ENCODE data around the gene IL17RB. TPM values are rescaled to one million over a fixed set of nuclear protein-coding genes. Genes with fewer than 3 reads are reported as not detected.

Gene IL17RB
- polyA plus RNA-seq, 2 of the 4 experiments (the other 2 are of a cell fraction): 1.9 to 2.2 TPM

DNA sequence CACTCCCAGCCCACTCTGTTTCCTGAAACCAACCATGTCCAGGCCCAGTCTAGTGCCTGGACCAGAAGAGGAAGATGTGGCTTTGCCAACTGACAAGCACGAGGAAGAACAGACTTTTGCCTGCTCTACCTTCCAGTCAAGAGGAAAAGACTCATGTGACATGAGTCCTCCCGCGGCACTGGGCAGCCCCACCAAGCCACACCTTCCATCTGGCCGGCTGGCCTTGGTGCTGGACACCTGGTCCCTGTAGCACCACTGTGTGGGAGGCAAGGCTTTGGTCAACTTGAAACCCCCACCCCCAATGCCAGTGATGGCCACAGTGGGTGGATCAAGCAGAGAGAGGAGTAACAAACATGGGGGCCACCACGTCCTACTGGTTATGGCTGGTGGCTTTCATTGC lies 12.7 kb upstream of the IL17RB start:
- no peak overlapping the region for H3K27ac ChIP-seq
- ATAC-seq (no peak), FAIRE-seq (no peak), DNase-seq (ENCODE audit: low read depth in 1 of 2, low spot score in 1 of 2) (no peak)
- TF ChIP-seq TP53 (CRISPR knock-in tag; IDR thresholded peaks at IDR 0.05) (no peak), CHD2 (IDR thresholded peaks at IDR 0.05; ENCODE audit: low read length, partially characterized antibody) (no peak), TFCP2L1 (CRISPR knock-in tag; IDR thresholded peaks at IDR 0.05) (no peak), PHF8 (IDR thresholded peaks at IDR 0.05; ENCODE audit: borderline replicate concordance, low read depth) (no peak), BHLHE40 (IDR thresholded peaks at IDR 0.05; ENCODE audit: low read depth, low read length) (no peak), POLR2AphosphoS2 (conservative IDR thresholded peaks at IDR 0.05; ENCODE audit: low read length) (no peak), MAZ (IDR thresholded peaks at IDR 0.05; ENCODE audit: borderline replicate concordance, low read depth, low read length) (no peak)
- TF ChIP-seq, protein P1, sequence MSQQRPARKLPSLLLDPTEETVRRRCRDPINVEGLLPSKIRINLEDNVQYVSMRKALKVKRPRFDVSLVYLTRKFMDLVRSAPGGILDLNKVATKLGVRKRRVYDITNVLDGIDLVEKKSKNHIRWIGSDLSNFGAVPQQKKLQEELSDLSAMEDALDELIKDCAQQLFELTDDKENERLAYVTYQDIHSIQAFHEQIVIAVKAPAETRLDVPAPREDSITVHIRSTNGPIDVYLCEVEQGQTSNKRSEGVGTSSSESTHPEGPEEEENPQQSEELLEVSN (IDR thresholded peaks at IDR 0.05; ENCODE audit: borderline replicate concordance, low read depth): no peak
- TF ChIP-seq, protein P2, sequence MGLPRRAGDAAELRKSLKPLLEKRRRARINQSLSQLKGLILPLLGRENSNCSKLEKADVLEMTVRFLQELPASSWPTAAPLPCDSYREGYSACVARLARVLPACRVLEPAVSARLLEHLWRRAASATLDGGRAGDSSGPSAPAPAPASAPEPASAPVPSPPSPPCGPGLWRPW (IDR thresholded peaks at IDR 0.05): no peak
- TF ChIP-seq, protein P3, sequence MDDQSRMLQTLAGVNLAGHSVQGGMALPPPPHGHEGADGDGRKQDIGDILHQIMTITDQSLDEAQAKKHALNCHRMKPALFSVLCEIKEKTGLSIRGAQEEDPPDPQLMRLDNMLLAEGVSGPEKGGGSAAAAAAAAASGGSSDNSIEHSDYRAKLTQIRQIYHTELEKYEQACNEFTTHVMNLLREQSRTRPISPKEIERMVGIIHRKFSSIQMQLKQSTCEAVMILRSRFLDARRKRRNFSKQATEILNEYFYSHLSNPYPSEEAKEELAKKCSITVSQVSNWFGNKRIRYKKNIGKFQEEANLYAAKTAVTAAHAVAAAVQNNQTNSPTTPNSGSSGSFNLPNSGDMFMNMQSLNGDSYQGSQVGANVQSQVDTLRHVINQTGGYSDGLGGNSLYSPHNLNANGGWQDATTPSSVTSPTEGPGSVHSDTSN (IDR thresholded peaks at IDR 0.05): no peak
- CTCF ChIA-PET: no interaction called here
- H3K4me3 ChIP-seq: no peak overlapping the region
- 92% methylated on average over 4 of the region's 5 CpGs for WGBS (ENCODE audit: missing lambda C conversion rate)
- POLR2A ChIA-PET: no interaction called here
- no peaks in the 10 kb centered on the region for H3K4me1 ChIP-seq
- no peaks in the 10 kb centered on the region for H3K9me3 ChIP-seq
- no peak overlapping the region for H3K4me2 ChIP-seq

DNA sequence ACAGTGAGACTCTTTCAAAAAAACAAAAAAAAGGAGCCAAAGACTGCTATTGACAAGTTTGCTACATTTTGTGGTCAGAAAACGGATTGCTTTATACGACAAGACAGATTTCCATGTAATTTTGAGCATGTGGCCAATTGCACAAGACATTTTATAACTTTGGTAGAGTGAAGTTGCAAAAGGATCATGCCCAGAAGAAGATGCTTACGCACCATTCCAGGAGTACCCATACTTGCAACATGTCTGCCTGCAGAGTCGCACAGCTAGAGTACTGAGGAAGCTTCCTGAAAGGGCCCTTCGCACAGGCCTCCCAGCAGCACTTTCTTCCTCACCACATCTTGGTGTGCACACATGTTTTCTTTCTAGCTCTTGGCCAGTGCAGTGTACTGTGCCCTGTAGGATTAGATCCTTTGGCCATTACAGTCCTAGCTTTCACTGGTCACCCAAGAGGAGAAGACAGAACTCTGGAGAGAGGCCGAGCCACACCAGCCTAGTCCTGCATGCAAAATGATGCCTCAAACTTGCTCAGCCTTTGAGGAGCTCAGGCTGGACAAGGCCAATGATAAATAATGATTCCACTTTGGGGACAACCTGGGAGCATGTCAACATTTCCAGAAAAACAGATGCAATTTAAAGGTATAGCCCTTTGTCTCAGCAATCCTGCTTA lies 11.8 kb upstream of the IL17RB start:
- no peak overlapping the region for H3K27ac ChIP-seq
- ChIA-PET POLR2A (no interaction called here), CTCF (interaction anchor here (1.1 kb wide), 2 partner anchors 9 to 27 kb away, joined by 3 read pairs; no protein-coding TSS in a partner anchor)
- TF ChIP-seq, protein P4, sequence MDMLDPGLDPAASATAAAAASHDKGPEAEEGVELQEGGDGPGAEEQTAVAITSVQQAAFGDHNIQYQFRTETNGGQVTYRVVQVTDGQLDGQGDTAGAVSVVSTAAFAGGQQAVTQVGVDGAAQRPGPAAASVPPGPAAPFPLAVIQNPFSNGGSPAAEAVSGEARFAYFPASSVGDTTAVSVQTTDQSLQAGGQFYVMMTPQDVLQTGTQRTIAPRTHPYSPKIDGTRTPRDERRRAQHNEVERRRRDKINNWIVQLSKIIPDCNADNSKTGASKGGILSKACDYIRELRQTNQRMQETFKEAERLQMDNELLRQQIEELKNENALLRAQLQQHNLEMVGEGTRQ (IDR thresholded peaks at IDR 0.05): no peak
- no peaks in the 10 kb centered on the region for H3K4me1 ChIP-seq
- FAIRE-seq (no peak), ATAC-seq (no peak), DNase-seq (ENCODE audit: low read depth in 1 of 2, low spot score in 1 of 2) (no peak)
- H3K9me3 ChIP-seq: no peaks in the 10 kb centered on the region
- 90% methylated on average over 6 of the region's 6 CpGs for WGBS (ENCODE audit: missing lambda C conversion rate)
- no peak overlapping the region for H3K4me3 ChIP-seq
- no peak overlapping the region for H3K4me2 ChIP-seq

DNA sequence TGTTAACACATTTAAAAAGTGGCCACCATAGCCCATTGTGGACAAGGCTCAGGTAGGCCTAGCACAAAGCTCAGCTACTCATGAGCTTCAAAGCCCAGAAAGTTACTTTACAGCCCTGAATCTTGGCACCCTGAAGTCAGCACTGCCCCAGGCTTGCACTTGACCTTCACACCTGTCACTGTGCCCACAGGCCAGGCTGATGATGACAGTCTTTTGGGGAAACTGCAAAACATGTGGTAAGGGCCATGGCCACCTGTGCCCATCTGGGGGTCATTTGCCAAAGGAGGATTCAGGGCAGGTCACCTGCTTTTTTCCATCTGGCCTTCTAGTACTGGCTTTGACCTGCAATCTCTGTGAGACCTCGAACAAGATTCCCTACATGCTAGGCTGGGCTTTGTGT lies 11.1 kb upstream of the IL17RB start:
- H3K4me2 ChIP-seq: no peak overlapping the region
- ChIA-PET POLR2A (no interaction called here), CTCF (interaction anchor here (1.1 kb wide), 2 partner anchors 9 to 28 kb away, joined by 3 read pairs; no protein-coding TSS in a partner anchor)
- no peaks in the 10 kb centered on the region for H3K4me1 ChIP-seq
- no peak for FAIRE-seq
- H3K27ac ChIP-seq: no peak overlapping the region
- DNase-seq (ENCODE audit: low read depth in 1 of 2, low spot score in 1 of 2): no peak
- H3K9me3 ChIP-seq: no peaks in the 10 kb centered on the region
- 56% methylated on average over 1 of the region's 1 CpG for WGBS (ENCODE audit: missing lambda C conversion rate)
- ATAC-seq: no peak
- no peak overlapping the region for H3K4me3 ChIP-seq
- no peak for TF ChIP-seq CHD4 (IDR thresholded peaks at IDR 0.05; ENCODE audit: borderline replicate concordance)
- TF ChIP-seq FOSB (CRISPR knock-in tag; IDR thresholded peaks at IDR 0.05): no peak
- no peak for TF ChIP-seq CBX2 (IDR thresholded peaks at IDR 0.05; ENCODE audit: borderline replicate concordance, low read depth)
- TF ChIP-seq RARB (CRISPR knock-in tag; IDR thresholded peaks at IDR 0.05): no peak
- no peak for TF ChIP-seq ZC3H11A (IDR thresholded peaks at IDR 0.05)
- no peak for TF ChIP-seq TP53 (CRISPR knock-in tag; IDR thresholded peaks at IDR 0.05)
- TF ChIP-seq, protein P5, sequence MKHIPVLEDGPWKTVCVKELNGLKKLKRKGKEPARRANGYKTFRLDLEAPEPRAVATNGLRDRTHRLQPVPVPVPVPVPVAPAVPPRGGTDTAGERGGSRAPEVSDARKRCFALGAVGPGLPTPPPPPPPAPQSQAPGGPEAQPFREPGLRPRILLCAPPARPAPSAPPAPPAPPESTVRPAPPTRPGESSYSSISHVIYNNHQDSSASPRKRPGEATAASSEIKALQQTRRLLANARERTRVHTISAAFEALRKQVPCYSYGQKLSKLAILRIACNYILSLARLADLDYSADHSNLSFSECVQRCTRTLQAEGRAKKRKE (CRISPR knock-in tag; IDR thresholded peaks at IDR 0.05; ENCODE audit: low read depth): no peak
- no peak for TF ChIP-seq ESRRA (IDR thresholded peaks at IDR 0.05; ENCODE audit: borderline replicate concordance, low read length)
- TF ChIP-seq, protein P2 (IDR thresholded peaks at IDR 0.05): no peak
- TF ChIP-seq EHF (CRISPR knock-in tag; IDR thresholded peaks at IDR 0.05): no peak
- no peak for TF ChIP-seq ZFP36 (IDR thresholded peaks at IDR 0.05; ENCODE audit: borderline replicate concordance, partially characterized antibody)
- TF ChIP-seq, protein P4 (IDR thresholded peaks at IDR 0.05): no peak
- no peak for TF ChIP-seq MYC (IDR thresholded peaks at IDR 0.05; ENCODE audit: borderline replicate concordance, low read length)
- TF ChIP-seq, protein P6, sequence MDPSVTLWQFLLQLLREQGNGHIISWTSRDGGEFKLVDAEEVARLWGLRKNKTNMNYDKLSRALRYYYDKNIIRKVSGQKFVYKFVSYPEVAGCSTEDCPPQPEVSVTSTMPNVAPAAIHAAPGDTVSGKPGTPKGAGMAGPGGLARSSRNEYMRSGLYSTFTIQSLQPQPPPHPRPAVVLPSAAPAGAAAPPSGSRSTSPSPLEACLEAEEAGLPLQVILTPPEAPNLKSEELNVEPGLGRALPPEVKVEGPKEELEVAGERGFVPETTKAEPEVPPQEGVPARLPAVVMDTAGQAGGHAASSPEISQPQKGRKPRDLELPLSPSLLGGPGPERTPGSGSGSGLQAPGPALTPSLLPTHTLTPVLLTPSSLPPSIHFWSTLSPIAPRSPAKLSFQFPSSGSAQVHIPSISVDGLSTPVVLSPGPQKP (IDR thresholded peaks at IDR 0.05; ENCODE audit: low read depth, low read length): no peak
- TF ChIP-seq, protein P7, sequence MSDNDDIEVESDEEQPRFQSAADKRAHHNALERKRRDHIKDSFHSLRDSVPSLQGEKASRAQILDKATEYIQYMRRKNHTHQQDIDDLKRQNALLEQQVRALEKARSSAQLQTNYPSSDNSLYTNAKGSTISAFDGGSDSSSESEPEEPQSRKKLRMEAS (IDR thresholded peaks at IDR 0.05): no peak
- TF ChIP-seq, protein P8, sequence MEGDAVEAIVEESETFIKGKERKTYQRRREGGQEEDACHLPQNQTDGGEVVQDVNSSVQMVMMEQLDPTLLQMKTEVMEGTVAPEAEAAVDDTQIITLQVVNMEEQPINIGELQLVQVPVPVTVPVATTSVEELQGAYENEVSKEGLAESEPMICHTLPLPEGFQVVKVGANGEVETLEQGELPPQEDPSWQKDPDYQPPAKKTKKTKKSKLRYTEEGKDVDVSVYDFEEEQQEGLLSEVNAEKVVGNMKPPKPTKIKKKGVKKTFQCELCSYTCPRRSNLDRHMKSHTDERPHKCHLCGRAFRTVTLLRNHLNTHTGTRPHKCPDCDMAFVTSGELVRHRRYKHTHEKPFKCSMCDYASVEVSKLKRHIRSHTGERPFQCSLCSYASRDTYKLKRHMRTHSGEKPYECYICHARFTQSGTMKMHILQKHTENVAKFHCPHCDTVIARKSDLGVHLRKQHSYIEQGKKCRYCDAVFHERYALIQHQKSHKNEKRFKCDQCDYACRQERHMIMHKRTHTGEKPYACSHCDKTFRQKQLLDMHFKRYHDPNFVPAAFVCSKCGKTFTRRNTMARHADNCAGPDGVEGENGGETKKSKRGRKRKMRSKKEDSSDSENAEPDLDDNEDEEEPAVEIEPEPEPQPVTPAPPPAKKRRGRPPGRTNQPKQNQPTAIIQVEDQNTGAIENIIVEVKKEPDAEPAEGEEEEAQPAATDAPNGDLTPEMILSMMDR (IDR thresholded peaks at IDR 0.05): no peak
